IMR-90 (cell line): ENCODE measurements around the gene TNFRSF1B. TPM values are rescaled to one million over a fixed set of nuclear protein-coding genes. Genes with fewer than 3 reads are reported as not detected.

Source experiments
- ATAC-seq: fragments of 200-7000 bp; cut with Tn5 transposase; 2 replicates; pipeline ENCODE4 v1.9.1; 2020; ENCODE audit warnings: low read depth, mild to moderate bottlenecking, moderate library complexity
- BruUV-seq: library from RNA; stranded (reverse); fragments of 400-500 nt; replicated peaks from 2 replicates; lab custom pipeline; 2021; lab: Mats Ljungman, UMichigan
- CTCF ChIA-PET: fragments of 300-600 bp; formaldehyde crosslinking; extraction: SDS; loops from one replicate; lab custom pipeline; 2021; ENCODE audit warnings: antibody characterized with exemption; lab: Yijun Ruan, JAX
- POLR2A ChIA-PET: fragments of 300-600 bp; sonication (Branson Sonifier 250); formaldehyde crosslinking; loops from one replicate; lab custom pipeline; 2022; ENCODE audit warnings: antibody characterized with exemption; ENCODE audit not compliant: unreplicated experiment; lab: Charles Lee
- DNase-seq: peaks from one replicate; pipeline ENCODE4 v3.0.0; 2013
- H2AFZ ChIP-seq: replicated peaks from 2 replicates; pipeline ENCODE3; 2013; ENCODE audit warnings: low read length, mild to moderate bottlenecking; ENCODE audit not compliant: poor library complexity
- H2AK5ac ChIP-seq: 2 replicates; pipeline ENCODE4 v1.6.1; 2013; ENCODE audit warnings: low read depth, low read length, inconsistent platforms
- H2AK9ac ChIP-seq: replicated peaks from 2 replicates; pipeline ENCODE3; 2013; ENCODE audit warnings: mild to moderate bottlenecking, low read depth, low read length, moderate library complexity; ENCODE audit not compliant: poor library complexity
- H2BK120ac ChIP-seq: 2 replicates; pipeline ENCODE4 v1.6.1; 2013; ENCODE audit warnings: low read depth, low read length, inconsistent platforms
- H2BK15ac ChIP-seq: 3 replicates; pipeline ENCODE4 v1.6.1; 2013; ENCODE audit warnings: low read depth, low read length, inconsistent platforms
- H2BK20ac ChIP-seq: 2 replicates; pipeline ENCODE4 v1.6.1; 2013; ENCODE audit warnings: low read depth, mild to moderate bottlenecking, inconsistent platforms, low read length, moderate library complexity
- H2BK5ac ChIP-seq: 2 replicates; pipeline ENCODE4 v1.6.1; 2013; ENCODE audit warnings: mild to moderate bottlenecking, low read depth, low read length, inconsistent platforms; ENCODE audit not compliant: poor library complexity, severe bottlenecking
- H3K14ac ChIP-seq: replicated peaks from 2 replicates; pipeline ENCODE4 v1.6.1; 2013; ENCODE audit warnings: low read depth, low read length, inconsistent platforms
- H3K18ac ChIP-seq: 2 replicates; pipeline ENCODE4 v1.6.1; 2013; ENCODE audit warnings: low read depth, low read length, control low read depth
- H3K23ac ChIP-seq: 2 replicates; pipeline ENCODE4 v1.6.1; 2013; ENCODE audit warnings: low read depth, low read length, inconsistent platforms
- H3K27ac ChIP-seq: 2 replicates; pipeline ENCODE4 v1.5.1; 2013; ENCODE audit warnings: mild to moderate bottlenecking, control low read depth, low read length; ENCODE audit not compliant: insufficient read depth
- H3K27me3 ChIP-seq: 2 replicates; pipeline ENCODE4 v1.6.1; 2013; ENCODE audit warnings: low read length; ENCODE audit not compliant: control insufficient read depth, insufficient read depth
- H3K36me3 ChIP-seq: 2 replicates; pipeline ENCODE4 v1.6.1; 2013; ENCODE audit warnings: low read length, mixed read lengths; ENCODE audit not compliant: control insufficient read depth, insufficient read depth
- H3K4ac ChIP-seq: 2 replicates; pipeline ENCODE4 v1.6.1; 2013; ENCODE audit warnings: low read depth, low read length, inconsistent platforms
- H3K4me1 ChIP-seq: 2 replicates; pipeline ENCODE4 v1.6.1; 2013; ENCODE audit warnings: low read length, mixed read lengths; ENCODE audit not compliant: control insufficient read depth, insufficient read depth
- H3K4me2 ChIP-seq: 2 replicates; pipeline ENCODE4 v1.6.1; 2013; ENCODE audit warnings: low read depth, mild to moderate bottlenecking, control low read depth, low read length, moderate library complexity
- H3K4me3 ChIP-seq: 2 replicates; pipeline ENCODE4 v1.5.1; 2013; ENCODE audit warnings: low read depth, mild to moderate bottlenecking, control low read depth, low read length, moderate library complexity; ENCODE audit not compliant: insufficient read depth
- H3K56ac ChIP-seq: 2 replicates; pipeline ENCODE4 v1.6.1; 2013; ENCODE audit warnings: low read length, inconsistent platforms; ENCODE audit not compliant: insufficient read depth; ENCODE audit errors: extremely low read depth
- H3K79me1 ChIP-seq, 2 experiments: 2 replicates each; pipeline ENCODE4 v1.6.1; 2013; ENCODE audit warnings: low read length in 2 of 2, inconsistent platforms in 1 of 2, low read depth in 1 of 2
- H3K9ac ChIP-seq: 2 replicates; pipeline ENCODE4 v1.6.1; 2013; ENCODE audit warnings: low read depth, low read length, control low read depth
- H3K9me1 ChIP-seq: 2 replicates; pipeline ENCODE4 v1.6.1; 2013; ENCODE audit warnings: low read length, inconsistent platforms; ENCODE audit not compliant: insufficient read depth
- H3K9me3 ChIP-seq: 2 replicates; pipeline ENCODE4 v1.6.1; 2013; ENCODE audit warnings: low read length; ENCODE audit not compliant: control insufficient read depth, insufficient read depth
- H4K20me1 ChIP-seq: 2 replicates; pipeline ENCODE4 v1.6.1; 2013; ENCODE audit warnings: low read length, inconsistent platforms; ENCODE audit not compliant: insufficient read depth
- H4K5ac ChIP-seq: 2 replicates; pipeline ENCODE4 v1.6.1; 2013; ENCODE audit warnings: mild to moderate bottlenecking, low read depth, low read length, control low read depth
- H4K8ac ChIP-seq, 2 experiments: 2 replicates each; pipeline ENCODE4 v1.6.1; 2013; ENCODE audit warnings: low read depth in 2 of 2, low read length in 2 of 2, control low read depth in 1 of 2, inconsistent platforms in 1 of 2
- H4K91ac ChIP-seq: 2 replicates; pipeline ENCODE4 v1.6.1; 2013; ENCODE audit warnings: low read depth, low read length, inconsistent platforms; ENCODE audit not compliant: insufficient read depth
- CHD1 ChIP-seq: IDR thresholded peaks from 2 replicates; pipeline ENCODE4 v1.6.1; 2012; ENCODE audit warnings: low read depth, low read length, improper control_type of control experiment
- RCOR1 ChIP-seq: IDR thresholded peaks from 2 replicates; pipeline ENCODE4 v1.6.1; 2012; ENCODE audit warnings: mild to moderate bottlenecking, low read length, improper control_type of control experiment; ENCODE audit not compliant: insufficient replicate concordance
- WGBS, 2 experiments: methylation state at CpG; one replicate each; pipeline versions ENCODE4 v1.1.5 to v1.1.7; 2013; ENCODE audit warnings: missing lambda C conversion rate in 2 of 2; ENCODE audit not compliant: insufficient read length in 1 of 2; ENCODE audit errors: extremely low coverage in 2 of 2; 5-methylcytosine and 5-hydroxymethylcytosine counted together
- dilution Hi-C: fragments of 300-500 bp; cut with HindIII; formaldehyde crosslinking; loops from one replicate; pipeline ENCODE4 v1.14.3; 2018; ENCODE audit warnings: low sequenced_read_pairs; ENCODE audit not compliant: unreplicated experiment
- in situ Hi-C: fragments of 300-500 bp; cut with MboI; formaldehyde crosslinking; loops from 3 replicates; pipeline ENCODE4 v1.14.3; 2019; ENCODE audit warnings: low sequenced_read_pairs, inconsistent platforms, mixed read lengths
- intact Hi-C: fragments of 100-400 bp; cut with micrococcal nuclease; formaldehyde crosslinking; loops from 2 replicates; pipeline ENCODE4 v1.10.0; 2022
- polyA plus RNA-seq, 3 experiments: library from polyadenylated mRNA; depleted of rRNA; stranded (reverse); fragments of >200 nt; gene quantifications; 2 replicates each; pipeline ENCODE4 v1.2.3, GENCODE V29; 2012; ENCODE audit warnings: low replicate concordance in 1 of 3
- total RNA-seq: library from RNA; depleted of rRNA; stranded (reverse); fragments of >200 nt; gene quantifications from 2 replicates; pipeline ENCODE4 v1.2.3, GENCODE V29; 2012
- TF ChIP-seq, protein P1 (sequence below): fragments of 150-350 bp; IDR thresholded peaks from 2 replicates; pipeline ENCODE4 v1.6.1; 2017; ENCODE audit warnings: mild to moderate bottlenecking, antibody characterized with exemption, low read length, low read depth

TNFRSF1B gene
- total and polyA plus RNA-seq, 2 of the 4 experiments (the other 2 are of a cell fraction) = 4.3 to 8.9 TPM

DNA sequence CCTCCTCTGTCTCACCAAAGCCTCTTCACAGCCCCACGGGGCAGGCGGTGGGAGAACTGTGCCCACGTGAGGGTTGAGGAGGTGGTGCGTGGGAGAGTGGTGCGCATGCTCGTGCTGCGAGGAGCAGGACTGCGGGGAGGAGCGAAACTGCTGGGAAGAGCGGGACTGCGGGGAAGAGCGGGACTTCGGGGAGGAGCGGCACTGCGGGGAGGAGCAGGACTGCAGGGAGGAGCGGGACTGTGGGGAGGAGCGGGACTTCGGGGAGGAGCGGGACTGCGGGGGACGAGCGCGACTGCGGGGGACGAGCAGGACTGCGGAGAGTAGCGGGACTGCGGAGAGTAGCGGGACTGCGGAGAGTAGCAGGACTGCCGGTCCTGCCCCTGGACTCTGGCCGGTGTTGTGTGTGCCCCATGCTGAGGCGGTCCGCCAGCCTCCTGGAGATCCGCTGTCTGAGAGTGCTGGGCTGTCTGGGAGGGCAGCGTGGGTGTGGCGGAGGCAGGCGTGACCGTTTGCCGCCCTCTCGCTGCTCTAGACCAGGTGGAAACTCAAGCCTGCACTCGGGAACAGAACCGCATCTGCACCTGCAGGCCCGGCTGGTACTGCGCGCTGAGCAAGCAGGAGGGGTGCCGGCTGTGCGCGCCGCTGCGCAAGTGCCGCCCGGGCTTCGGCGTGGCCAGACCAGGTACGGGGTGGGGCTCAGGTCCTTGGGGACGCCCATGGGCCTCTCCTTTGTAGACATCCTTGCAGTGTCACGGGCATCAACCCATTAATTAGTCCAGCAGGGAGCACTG lies 24.6 kb downstream of the TNFRSF1B start:
- Histone ChIP-seq H2AK9ac (no peak overlapping the region), H3K56ac (no peak overlapping the region), H3K18ac (no peak overlapping the region), H3K4me1 (peaks cover 4% of the 10 kb centered on the region; the same call in 1 of the 2 replicates), H3K36me3 (peaks cover 27% of the 10 kb centered on the region), H3K9ac (no peak overlapping the region), H3K79me1 (no peaks in the 10 kb centered on the region; a peak in 3 of 4 replicates), H3K9me3 (no peaks in the 10 kb centered on the region), H3K9me1 (no peaks in the 10 kb centered on the region), H2AFZ (no peak overlapping the region), H4K5ac (no peak overlapping the region), H3K23ac (no peak overlapping the region), H3K4me2 (no peak overlapping the region), H2BK5ac (no peak overlapping the region), H2BK120ac (no peak overlapping the region), H3K4me3 (no peak overlapping the region), H4K8ac (no peak overlapping the region), H3K4ac (no peak overlapping the region), H3K27ac (no peak overlapping the region), H3K27me3 (no peaks in the 10 kb centered on the region), H3K14ac (no peak overlapping the region), H2AK5ac (no peak overlapping the region), H2BK15ac (no peak overlapping the region), H2BK20ac (no peak overlapping the region), H4K20me1 (no peaks in the 10 kb centered on the region), H4K91ac (no peak overlapping the region)
- dilution Hi-C loops = no loop called here
- intact Hi-C loops = no loop called here
- in situ Hi-C loops = no loop called here
- ATAC-seq = no peak
- no peak for DNase-seq
- ChIA-PET CTCF (no interaction called here), POLR2A (no interaction called here)
- 91% methylated on average over 24 of the region's 58 CpGs; no CpG with 5 or more reads in 1 of the 2 experiments for WGBS, 2 experiments
- no TSS peak for BruUV-seq
- TF ChIP-seq, protein P1, sequence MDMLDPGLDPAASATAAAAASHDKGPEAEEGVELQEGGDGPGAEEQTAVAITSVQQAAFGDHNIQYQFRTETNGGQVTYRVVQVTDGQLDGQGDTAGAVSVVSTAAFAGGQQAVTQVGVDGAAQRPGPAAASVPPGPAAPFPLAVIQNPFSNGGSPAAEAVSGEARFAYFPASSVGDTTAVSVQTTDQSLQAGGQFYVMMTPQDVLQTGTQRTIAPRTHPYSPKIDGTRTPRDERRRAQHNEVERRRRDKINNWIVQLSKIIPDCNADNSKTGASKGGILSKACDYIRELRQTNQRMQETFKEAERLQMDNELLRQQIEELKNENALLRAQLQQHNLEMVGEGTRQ = no peak
- TF ChIP-seq CHD1 (no peak), RCOR1 (no peak)
